ENCODE measurements around the gene ERCC1.
"Not testable (repeated sequence)": the region's sequence is repeated elsewhere in the genome, so short reads cannot be mapped to it uniquely, and the experiment has no call there.

ERCC1 gene

DNA sequence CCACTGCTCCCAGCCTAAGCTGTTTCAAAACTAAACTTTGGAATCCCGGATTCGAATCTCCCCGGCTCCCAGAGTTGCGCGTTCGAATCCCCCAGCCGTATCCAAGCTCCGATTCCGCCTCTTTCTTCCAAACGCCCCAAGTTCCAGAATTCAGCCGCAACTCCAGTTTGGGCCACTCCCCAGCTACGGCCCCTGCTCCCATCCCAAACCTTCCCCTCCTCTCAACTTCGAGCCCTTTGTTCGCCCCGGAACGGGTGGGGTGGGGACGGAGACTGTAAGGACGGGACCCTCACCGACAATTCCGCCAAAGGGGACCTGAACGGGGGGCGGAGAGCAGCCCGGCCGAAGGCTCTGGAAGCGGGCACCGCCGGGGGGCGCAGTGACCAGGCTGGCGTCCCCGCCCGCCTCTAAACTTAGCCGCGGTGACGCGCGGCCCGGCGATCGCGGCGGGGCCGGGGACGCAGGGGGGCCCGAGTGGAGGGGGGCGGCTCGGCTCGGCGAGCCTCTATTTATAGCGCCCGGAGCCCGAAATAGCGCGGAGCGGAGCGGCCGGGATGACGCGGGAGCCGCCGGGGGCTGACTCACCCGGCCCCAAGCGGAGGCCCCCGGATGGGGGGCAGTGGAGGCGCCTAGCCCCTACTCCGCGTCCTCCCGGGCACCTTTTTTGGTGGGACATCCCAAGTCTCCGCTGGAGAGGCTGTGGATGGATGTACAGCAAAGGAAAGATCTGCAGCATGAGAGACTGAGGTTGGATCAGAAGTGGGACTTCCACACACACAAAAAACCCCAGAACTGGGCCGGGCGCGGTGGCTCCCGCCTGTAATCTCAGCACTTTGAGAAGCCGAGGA, 4.9 kb upstream of the ERCC1 start:
- DNase-seq (ENCODE audit: insufficient read length, low spot score): no peak
- no peak for FAIRE-seq
- no peak for TF ChIP-seq POLR2A (IDR thresholded peaks at IDR 0.05; ENCODE audit: low read depth, low read length)

DNA sequence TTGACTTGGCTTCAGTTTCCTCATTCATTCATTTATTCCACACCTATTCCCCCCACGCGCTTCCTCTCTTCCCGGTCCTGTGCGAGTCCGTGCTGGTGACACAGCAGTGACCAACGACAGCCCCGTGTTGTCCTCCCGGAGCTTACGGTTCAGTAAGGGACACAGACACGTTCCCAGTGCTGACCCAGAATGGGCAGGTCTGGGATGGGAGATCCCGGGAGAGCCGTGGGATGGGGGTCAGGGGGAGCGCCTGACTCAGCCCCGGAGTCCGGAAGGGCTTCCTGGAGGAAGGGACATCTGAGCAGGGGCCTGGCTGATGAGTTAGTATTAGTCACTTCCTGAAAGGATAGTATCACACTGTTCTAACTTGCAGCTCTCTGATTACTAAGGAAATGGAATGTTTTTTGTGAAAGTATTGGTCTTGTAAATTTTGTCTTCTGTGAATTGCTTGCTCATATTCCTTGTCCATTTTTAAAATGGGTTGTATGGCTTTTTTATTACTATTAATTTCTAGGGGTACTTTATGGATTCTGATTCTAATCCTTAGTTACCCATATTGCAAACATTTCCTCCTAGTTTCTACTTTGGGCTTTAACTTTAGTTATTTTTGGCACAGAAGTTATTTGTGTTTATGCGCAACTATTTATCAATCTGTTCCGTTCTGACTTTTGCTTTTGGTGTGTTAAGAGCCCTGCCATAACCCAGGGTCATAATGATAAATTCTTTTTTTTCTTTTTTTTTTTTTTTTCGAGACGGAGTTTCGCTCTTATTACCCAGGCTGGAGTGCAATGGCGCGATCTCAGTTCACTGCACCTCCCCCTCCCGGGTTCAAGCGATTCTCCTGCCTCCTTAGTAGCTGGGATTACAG, 708 bp upstream of the ERCC1 start:
- FAIRE-seq (peak; percentile 84), DNase-seq (ENCODE audit: insufficient read length, low spot score) (peak; percentile 59)
- TF ChIP-seq POLR2A (IDR thresholded peaks at IDR 0.05; ENCODE audit: low read depth, low read length): peak; percentile 50

DNA sequence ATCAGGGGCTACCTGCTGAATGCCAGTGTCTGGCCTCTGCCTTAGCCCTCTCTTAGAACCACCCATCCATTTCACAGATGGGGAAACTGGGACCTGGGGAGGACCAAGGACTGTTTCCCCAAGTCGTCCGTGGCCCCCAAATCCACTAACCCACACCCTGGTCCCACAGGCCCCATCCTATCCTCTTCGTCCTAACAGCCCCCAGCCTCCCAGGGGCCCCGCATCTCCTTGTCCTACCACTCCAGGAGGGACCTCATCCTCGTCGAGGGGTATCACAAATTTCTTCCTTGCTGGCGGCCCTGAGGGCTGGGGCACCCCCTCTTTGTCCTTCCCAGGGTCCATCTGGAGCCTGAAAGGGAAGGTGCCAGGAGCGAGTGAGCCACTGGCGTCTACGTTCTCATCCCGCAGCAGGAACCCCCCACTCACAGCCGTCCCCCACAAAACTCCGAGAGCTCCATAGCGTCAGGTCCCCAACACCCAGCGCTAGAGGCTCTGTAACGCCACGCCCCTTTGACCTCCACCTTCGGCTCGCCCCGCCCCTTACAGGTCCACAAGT, 606 bp downstream of the ERCC1 start:
- no peak for TF ChIP-seq POLR2A (IDR thresholded peaks at IDR 0.05; ENCODE audit: low read depth, low read length)
- DNase-seq (ENCODE audit: insufficient read length, low spot score) (no peak), FAIRE-seq (no peak)

DNA sequence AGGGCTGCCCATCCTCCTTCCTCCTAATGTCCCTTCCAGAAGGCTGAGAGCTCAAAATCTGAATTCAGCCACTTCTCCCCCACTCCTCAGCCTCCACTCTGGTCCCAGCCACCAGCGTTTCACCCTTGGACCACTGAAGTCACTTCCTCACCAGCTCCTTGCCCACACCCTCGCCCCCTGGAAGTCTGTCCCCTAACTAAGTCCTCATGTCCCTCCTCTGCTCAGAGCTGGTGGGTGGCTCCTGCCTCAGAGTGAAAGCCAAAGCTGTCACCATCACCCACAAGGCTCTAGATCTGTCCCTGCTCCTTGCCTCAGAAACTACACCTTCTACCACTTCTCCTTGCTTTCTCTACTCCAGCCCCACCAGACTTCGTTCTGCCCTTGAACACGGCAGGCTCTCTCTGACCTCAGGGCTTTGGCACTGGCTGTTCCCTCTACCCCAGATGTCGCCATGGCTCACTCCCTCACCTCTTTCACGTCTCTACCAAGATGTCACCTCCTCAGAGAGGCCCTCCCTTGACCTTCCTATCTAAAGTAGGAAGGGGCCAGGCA, 1.7 kb downstream of the ERCC1 start:
- no peak for DNase-seq (ENCODE audit: insufficient read length, low spot score)
- TF ChIP-seq POLR2A (IDR thresholded peaks at IDR 0.05; ENCODE audit: low read depth, low read length): no peak
- FAIRE-seq: no peak

DNA sequence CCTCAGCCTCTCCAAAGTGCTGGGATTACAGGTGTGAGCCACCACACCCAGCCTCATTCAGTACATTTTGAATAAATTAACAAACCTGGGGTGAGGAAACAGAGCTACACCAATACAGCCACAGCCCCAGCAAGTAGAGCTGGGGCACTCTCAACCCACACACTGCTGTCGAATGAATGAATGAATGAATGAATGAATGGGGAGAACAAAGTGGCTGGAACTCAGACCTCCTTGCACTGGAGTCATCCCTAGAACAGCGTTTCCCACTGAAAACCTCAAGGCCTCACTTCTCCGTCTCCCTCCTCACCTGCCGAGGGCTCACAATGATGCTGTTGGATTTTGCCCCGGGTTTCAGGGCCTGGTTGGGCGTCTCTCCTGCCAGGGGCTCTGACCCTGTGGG, 2.8 kb downstream of the ERCC1 start:
- no peak for TF ChIP-seq POLR2A (IDR thresholded peaks at IDR 0.05; ENCODE audit: low read depth, low read length)
- DNase-seq (ENCODE audit: insufficient read length, low spot score) (no peak), FAIRE-seq (no peak)

DNA sequence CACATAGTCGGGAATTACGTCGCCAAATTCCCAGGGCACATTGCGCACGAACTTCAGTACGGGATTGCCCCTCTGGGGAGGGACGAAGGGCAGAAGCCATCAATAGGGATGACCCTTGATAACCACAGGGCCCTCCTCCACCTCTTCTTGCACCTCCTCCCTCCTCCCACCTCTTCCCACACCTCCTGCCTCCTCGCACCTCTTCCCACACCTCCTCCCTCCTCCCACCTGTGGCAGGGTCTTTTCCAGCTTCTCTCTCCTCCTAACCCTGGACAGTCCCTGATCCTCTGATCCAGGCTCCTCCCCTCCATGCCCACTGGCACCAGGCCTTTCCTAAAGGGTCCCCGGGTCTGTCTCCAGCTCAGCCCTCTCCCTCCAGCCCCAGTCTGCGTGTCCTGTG, 3.4 kb downstream of the ERCC1 start:
- TF ChIP-seq POLR2A (IDR thresholded peaks at IDR 0.05; ENCODE audit: low read depth, low read length): no peak
- FAIRE-seq: no peak
- DNase-seq (ENCODE audit: insufficient read length, low spot score): no peak

DNA sequence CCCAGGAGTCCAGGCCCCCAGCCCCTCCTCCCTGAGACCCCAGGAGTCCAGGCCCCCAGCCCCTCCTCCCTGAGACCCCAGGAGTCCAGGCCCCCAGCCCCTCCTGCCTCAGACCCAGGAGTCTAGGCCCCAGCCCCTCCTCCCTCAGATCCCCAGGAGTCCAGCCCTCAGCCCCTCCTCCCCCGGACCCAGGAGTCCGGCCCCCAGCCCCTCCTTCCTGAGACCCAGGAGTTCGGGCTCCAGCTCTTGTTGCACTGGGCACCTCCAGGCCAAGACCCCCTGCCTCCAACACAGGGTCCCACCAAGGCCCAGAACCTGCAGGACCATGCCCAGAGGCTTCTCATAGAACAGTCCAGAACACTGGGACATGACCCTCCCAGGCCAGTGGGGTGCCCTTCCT, 3.8 kb downstream of the ERCC1 start:
- FAIRE-seq (no peak), DNase-seq (ENCODE audit: insufficient read length, low spot score) (no peak)
- no peak for TF ChIP-seq POLR2A (IDR thresholded peaks at IDR 0.05; ENCODE audit: low read depth, low read length)

DNA sequence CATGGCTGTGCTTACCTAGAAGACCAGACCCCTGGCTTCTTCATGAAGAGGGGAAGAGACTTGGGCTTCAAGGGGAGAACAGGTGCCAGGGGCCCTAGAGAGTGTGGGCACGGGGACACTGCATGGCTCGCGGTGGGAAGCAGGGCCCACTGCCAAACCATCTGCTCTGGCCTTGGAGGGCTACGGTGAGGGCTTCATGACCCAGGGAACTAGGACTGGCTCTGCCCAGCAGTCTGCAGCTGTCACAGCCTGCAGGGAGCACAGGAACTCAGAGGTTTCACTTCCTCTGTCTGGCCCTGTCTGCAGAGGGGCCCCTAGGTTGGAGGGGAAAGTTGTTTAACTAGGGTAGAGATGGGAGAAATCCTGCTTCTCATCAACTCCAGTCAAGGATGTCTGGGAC, 4.3 kb downstream of the ERCC1 start:
- no peak for TF ChIP-seq POLR2A (IDR thresholded peaks at IDR 0.05; ENCODE audit: low read depth, low read length)
- FAIRE-seq (no peak), DNase-seq (ENCODE audit: insufficient read length, low spot score) (no peak)

DNA sequence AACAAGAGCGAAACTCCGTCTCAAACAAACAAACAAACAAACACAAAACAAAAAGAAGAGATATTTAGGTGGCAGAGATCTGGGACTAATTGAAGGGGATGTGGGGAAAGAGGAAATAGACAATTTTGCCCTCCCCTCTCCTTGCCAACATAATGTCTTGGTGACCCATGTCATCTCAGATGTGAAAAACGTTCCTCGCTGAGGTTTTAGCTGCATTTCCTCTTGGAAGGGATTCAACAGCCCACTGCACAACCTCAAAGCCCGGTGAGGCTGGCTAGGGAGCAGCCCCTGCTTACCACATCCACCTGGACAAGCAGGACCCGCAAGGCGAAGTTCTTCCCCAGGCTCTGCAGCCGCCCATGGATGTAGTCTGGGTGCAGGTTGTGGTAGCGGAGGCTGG, 4.9 kb downstream of the ERCC1 start:
- FAIRE-seq: no peak
- no peak for TF ChIP-seq POLR2A (IDR thresholded peaks at IDR 0.05; ENCODE audit: low read depth, low read length)
- no peak for DNase-seq (ENCODE audit: insufficient read length, low spot score)

DNA sequence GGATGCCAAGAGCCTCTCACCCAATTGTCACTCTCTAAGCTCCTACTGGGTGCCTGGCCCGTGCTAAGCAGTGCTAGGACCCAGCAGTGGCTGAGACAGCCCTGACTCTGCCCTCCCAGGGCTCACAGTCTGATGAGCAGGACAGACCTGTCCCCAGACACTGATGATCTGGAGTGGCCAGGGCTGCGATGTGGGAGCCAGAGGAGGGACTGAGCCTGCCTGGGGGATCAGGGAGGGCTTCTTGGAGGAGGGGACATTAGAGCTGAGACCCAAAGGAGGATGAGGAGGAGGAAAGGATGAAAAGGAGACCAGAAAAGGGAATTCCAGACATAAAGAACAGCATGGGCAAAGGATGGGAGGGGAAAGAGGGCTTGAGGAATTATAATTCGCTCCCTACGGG, 6.6 kb downstream of the ERCC1 start:
- no peak for TF ChIP-seq POLR2A (IDR thresholded peaks at IDR 0.05; ENCODE audit: low read depth, low read length)
- FAIRE-seq: no peak
- no peak for DNase-seq (ENCODE audit: insufficient read length, low spot score)

DNA sequence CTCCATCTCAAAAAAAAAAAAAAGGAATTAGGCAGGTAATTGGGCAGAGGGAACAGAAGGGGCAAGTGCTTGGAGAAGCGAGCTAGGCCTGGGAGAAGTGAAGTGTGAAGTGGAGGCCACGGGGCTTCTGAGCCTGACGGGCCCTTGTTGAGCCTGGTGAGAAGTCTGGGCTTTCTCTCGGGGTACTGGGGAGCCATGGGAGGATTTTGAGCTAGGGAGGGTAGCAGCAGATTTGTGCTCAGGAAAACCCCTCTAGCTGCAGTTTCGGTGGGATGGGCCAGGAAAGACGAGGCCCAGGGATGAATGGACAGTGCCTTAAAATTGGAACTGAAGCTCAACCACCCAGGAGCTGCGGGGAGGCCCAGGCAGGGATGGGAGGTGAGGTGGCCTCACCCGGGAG, 9.2 kb downstream of the ERCC1 start:
- no peak for DNase-seq (ENCODE audit: insufficient read length, low spot score)
- no peak for FAIRE-seq
- TF ChIP-seq POLR2A (IDR thresholded peaks at IDR 0.05; ENCODE audit: low read depth, low read length): no peak

DNA sequence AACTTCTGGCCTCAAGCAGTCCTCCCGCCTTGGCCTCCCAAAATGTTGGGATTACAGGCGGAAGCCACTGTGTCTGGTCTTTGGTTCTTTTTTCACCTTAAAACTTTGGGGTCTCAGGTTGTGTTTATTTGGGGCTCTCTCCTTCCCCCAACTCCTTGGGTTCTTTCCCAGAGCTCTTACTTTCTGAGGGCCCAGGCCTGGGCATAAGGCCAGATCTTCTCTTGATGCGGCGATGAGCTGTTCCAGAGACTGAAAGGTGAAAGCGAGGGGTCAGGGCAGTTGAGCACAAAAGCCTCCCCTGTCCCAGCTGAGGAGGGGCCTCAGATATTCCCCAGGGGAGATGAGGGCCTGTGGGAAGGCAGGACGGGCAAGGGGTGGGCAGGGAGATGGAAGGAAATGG, 10.2 kb downstream of the ERCC1 start:
- DNase-seq (ENCODE audit: insufficient read length, low spot score) (no peak), FAIRE-seq (no peak)
- no peak for TF ChIP-seq POLR2A (IDR thresholded peaks at IDR 0.05; ENCODE audit: low read depth, low read length)

DNA sequence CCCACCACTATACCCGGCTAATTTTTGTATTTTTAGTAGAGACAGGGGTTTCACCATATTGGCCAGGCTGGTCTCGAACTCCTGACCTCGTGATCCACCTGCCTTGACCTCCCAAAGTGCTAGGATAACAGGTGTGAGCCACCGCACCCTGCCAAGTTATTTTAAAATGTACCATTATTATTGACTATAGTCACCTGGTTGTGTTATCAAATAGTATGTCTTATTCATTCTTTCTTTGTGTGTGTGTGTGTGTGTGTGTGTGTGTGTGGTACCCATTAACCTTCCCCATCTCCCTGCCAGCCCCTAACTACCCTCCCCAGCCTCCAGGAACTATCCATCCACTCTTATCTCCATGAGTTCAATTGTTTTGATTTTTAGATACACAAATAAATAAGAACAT, 13.4 kb downstream of the ERCC1 start:
- not testable (repeated sequence) for FAIRE-seq; DNase-seq (ENCODE audit: insufficient read length, low spot score)

DNA sequence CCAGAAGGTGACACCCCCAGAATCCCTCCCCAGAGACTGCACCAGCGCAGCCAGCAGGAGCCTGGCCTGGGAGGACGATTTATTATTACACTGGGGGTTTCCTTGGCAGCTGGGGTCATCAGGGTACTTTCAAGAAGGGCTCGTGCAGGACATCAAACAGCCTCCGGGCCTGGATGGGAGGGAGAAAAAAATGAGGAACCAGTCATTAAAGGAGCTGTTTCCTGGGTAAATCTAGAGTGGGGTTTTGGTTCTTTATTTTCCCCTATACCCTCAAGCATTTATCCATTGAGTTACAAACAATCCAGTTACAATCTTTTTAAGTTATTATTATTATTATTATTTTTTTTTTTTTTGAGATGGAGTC, 14.2 kb downstream of the ERCC1 start:
- no peak for TF ChIP-seq POLR2A (IDR thresholded peaks at IDR 0.05; ENCODE audit: low read depth, low read length)
- DNase-seq (ENCODE audit: insufficient read length, low spot score) (no peak), FAIRE-seq (no peak)

All from H54 (cell line).